NCI-H2227 treated with DMSO at 0.1 percent for 48 hours (cell line): ENCODE data around the gene MGAT5.
A peak's percentile ranks its signal among the peaks of the same experiment; 100 is the strongest.

ENCODE experiments used
- DNase-seq: peaks from one replicate; lab custom pipeline; 2025; lab: John Stamatoyannopoulos, UW

The MGAT5 gene

GRCh38 chr2:134399096-134399495 is 145.2 kb downstream of the MGAT5 start:
- DNase-seq: no peak

- DNase-seq: no peak
These were observed 147.2 kb downstream of the MGAT5 start for GRCh38 chr2:134401081-134401497.

- no peak for DNase-seq
These were observed 147.9 kb downstream of the MGAT5 start for GRCh38 chr2:134401789-134402188.

GRCh38 chr2:134402410-134402809 is 148.5 kb downstream of the MGAT5 start:
- no peak for DNase-seq

GRCh38 chr2:134405611-134406081 is 151.8 kb downstream of the MGAT5 start:
- no peak for DNase-seq

GRCh38 chr2:134406311-134406710 is 152.4 kb downstream of the MGAT5 start:
- no peak for DNase-seq

- DNase-seq: no peak
These were observed 152.9 kb downstream of the MGAT5 start for GRCh38 chr2:134406736-134407135.

- DNase-seq: no peak
These were observed 153.4 kb downstream of the MGAT5 start for GRCh38 chr2:134407154-134407890.

GRCh38 chr2:134408386-134408785 is 154.5 kb downstream of the MGAT5 start:
- no peak for DNase-seq

- no peak for DNase-seq
These were observed 154.9 kb downstream of the MGAT5 start for GRCh38 chr2:134408791-134409190.

- DNase-seq: no peak
These were observed 156.1 kb downstream of the MGAT5 start for GRCh38 chr2:134410006-134410405.

- no peak for DNase-seq
These were observed 157.0 kb downstream of the MGAT5 start for GRCh38 chr2:134410831-134411231.

GRCh38 chr2:134411279-134411827 is 157.5 kb downstream of the MGAT5 start:
- no peak for DNase-seq

- peak; percentile 87 for DNase-seq
These were observed 158.2 kb downstream of the MGAT5 start for GRCh38 chr2:134411828-134412638.

GRCh38 chr2:134412639-134412999 is 158.7 kb downstream of the MGAT5 start:
- no peak for DNase-seq

- DNase-seq: no peak
These were observed 159.6 kb downstream of the MGAT5 start for GRCh38 chr2:134413430-134413829.

- DNase-seq: no peak
These were observed 160.0 kb downstream of the MGAT5 start for GRCh38 chr2:134413912-134414311.

GRCh38 chr2:134416018-134416417 is 162.1 kb downstream of the MGAT5 start:
- DNase-seq: no peak

- no peak for DNase-seq
These were observed 162.8 kb downstream of the MGAT5 start for GRCh38 chr2:134416637-134417036.

- DNase-seq: no peak
These were observed 164.2 kb downstream of the MGAT5 start for GRCh38 chr2:134417968-134418582.

GRCh38 chr2:134420259-134420658 is 166.4 kb downstream of the MGAT5 start:
- DNase-seq: no peak

- DNase-seq: no peak
These were observed 167.0 kb downstream of the MGAT5 start for GRCh38 chr2:134420920-134421319.
